IPS-20b (cell line): Measurements from ENCODE around the gene NRIP2.
A peak's percentile ranks its signal among the peaks of the same experiment; 100 is the strongest.

Source experiments
- H3K27ac ChIP-seq: one replicate; pipeline ENCODE4 v1.5.1; 2013; ENCODE audit warnings: low read length
- H3K27me3 ChIP-seq: 2 replicates; pipeline ENCODE4 v1.6.1; 2013; ENCODE audit warnings: mild to moderate bottlenecking, low read length, inconsistent platforms; ENCODE audit not compliant: insufficient read depth
- H3K36me3 ChIP-seq: 2 replicates; pipeline ENCODE4 v1.6.1; 2013; ENCODE audit warnings: low read depth, mild to moderate bottlenecking, inconsistent platforms, low read length, moderate library complexity; ENCODE audit not compliant: insufficient read depth
- H3K4me1 ChIP-seq: 2 replicates; pipeline ENCODE4 v1.6.1; 2013; ENCODE audit warnings: mild to moderate bottlenecking, control low read depth, inconsistent platforms, low read length, moderate library complexity; ENCODE audit not compliant: insufficient read depth
- H3K4me3 ChIP-seq: 2 replicates; pipeline ENCODE4 v1.5.1; 2013; ENCODE audit warnings: mild to moderate bottlenecking, low read length, inconsistent platforms
- H3K9ac ChIP-seq: 2 replicates; pipeline ENCODE4 v1.6.1; 2013; ENCODE audit warnings: low read depth, mild to moderate bottlenecking, inconsistent platforms, low read length, moderate library complexity
- H3K9me3 ChIP-seq: 2 replicates; pipeline ENCODE4 v1.6.1; 2013; ENCODE audit warnings: mild to moderate bottlenecking, low read depth, low read length, inconsistent platforms; ENCODE audit not compliant: insufficient read depth

Gene NRIP2

GRCh38 chr12:2785017-2785416, 49.8 kb downstream of the NRIP2 start:
- H3K4me1 ChIP-seq, result no peaks in the 10 kb centered on the region
- H3K4me3 ChIP-seq, result no peak overlapping the region
- peaks cover 38% of the 10 kb centered on the region for H3K27me3 ChIP-seq
- H3K9ac ChIP-seq, result no peak overlapping the region
- no peaks in the 10 kb centered on the region for H3K36me3 ChIP-seq
- no peaks in the 10 kb centered on the region for H3K9me3 ChIP-seq
- H3K27ac ChIP-seq, result no peak overlapping the region

GRCh38 chr12:2783936-2784600, 50.8 kb downstream of the NRIP2 start:
- peaks cover 5% of the 10 kb centered on the region; the same call in 1 of the 2 replicates for H3K4me1 ChIP-seq
- H3K9me3 ChIP-seq, result no peaks in the 10 kb centered on the region
- H3K9ac ChIP-seq, result no peak overlapping the region
- peaks cover 38% of the 10 kb centered on the region for H3K27me3 ChIP-seq
- H3K27ac ChIP-seq, result no peak overlapping the region
- H3K4me3 ChIP-seq, result peak overlapping the region; percentile 23; the same call in 1 of the 2 replicates
- no peaks in the 10 kb centered on the region for H3K36me3 ChIP-seq

- no peak overlapping the region for H3K9ac ChIP-seq
- peaks cover 11% of the 10 kb centered on the region; the same call in 1 of the 2 replicates for H3K4me1 ChIP-seq
- peaks cover 12% of the 10 kb centered on the region for H3K27me3 ChIP-seq
- no peak overlapping the region for H3K4me3 ChIP-seq
- no peaks in the 10 kb centered on the region for H3K36me3 ChIP-seq
- H3K9me3 ChIP-seq, result no peaks in the 10 kb centered on the region
- no peak overlapping the region for H3K27ac ChIP-seq
Observed at GRCh38 chr12:2779281-2779680, 55.6 kb downstream of the NRIP2 start.

- Histone ChIP-seq H3K36me3 (no peaks in the 10 kb centered on the region), H3K9ac (no peak overlapping the region), H3K4me3 (no peak overlapping the region), H3K27me3 (no peaks in the 10 kb centered on the region; the same call in 1 of the 2 replicates), H3K27ac (no peak overlapping the region), H3K9me3 (no peaks in the 10 kb centered on the region), H3K4me1 (peaks cover 11% of the 10 kb centered on the region; the same call in 1 of the 2 replicates)
Observed at GRCh38 chr12:2776129-2776806, 58.6 kb downstream of the NRIP2 start.

- H3K4me3 ChIP-seq, result no peak overlapping the region
- no peaks in the 10 kb centered on the region; the same call in 1 of the 2 replicates for H3K27me3 ChIP-seq
Observed at GRCh38 chr12:2775431-2775830, 59.4 kb downstream of the NRIP2 start.

More at GRCh38 chr12:2775431-2775830, 59.4 kb downstream of the NRIP2 start:
- Histone ChIP-seq H3K4me1 (peaks cover 11% of the 10 kb centered on the region; the same call in 1 of the 2 replicates), H3K36me3 (no peaks in the 10 kb centered on the region), H3K9me3 (no peaks in the 10 kb centered on the region), H3K9ac (no peak overlapping the region), H3K27ac (no peak overlapping the region)
